GM15510 (cell line): ENCODE data around the gene PDE2A.

Source experiments
- POLR2A ChIP-seq: IDR thresholded peaks from 3 replicates; pipeline ENCODE4 v1.6.1; 2011; ENCODE audit warnings: borderline replicate concordance; ENCODE audit not compliant: insufficient read length; ENCODE audit errors: extremely low read depth

PDE2A gene

DNA sequence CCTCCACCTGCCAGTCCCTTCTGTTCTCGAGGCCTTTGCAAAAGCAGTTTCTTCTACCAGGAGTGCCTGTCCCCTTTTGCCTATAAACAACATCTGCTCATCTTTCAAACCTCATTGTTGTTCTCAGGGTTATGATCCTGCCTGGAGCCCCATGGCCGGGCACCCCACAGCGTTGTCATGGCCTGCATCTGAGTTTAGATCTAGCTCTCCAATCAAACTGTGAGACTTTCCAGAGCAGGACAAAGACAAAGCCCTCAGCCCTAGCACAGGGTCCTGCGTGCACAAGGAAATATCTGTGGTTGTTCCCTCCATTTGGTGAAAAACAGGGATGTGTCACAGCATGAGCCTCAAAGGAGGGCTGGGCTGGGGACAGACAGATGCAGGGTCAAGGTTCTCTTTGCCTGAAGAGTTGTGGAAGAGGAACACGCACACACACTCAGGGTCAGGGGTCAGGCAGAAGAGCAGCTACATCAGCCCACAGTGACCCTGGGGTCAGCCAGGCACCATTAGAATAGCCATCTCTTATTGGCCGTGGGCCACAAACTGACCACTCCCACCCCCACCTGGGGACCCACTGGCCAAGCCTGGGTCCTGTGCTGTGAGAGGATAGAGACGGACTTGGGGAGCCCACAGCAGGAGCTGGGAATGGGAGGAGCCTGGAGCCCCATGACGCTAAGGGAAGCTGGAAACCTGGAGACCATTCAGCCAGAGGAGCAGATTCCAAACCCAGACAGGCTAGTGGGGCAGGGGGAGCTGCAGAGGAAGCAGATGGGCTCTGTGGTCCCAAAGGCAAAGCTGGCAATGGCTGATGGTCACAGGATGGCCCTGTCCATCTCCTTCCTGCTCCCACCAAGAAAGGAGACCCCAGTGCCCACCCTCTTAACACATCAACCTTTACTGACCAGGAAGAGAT lies 99.4 kb downstream of the PDE2A start:
- no peak for TF ChIP-seq POLR2A

DNA sequence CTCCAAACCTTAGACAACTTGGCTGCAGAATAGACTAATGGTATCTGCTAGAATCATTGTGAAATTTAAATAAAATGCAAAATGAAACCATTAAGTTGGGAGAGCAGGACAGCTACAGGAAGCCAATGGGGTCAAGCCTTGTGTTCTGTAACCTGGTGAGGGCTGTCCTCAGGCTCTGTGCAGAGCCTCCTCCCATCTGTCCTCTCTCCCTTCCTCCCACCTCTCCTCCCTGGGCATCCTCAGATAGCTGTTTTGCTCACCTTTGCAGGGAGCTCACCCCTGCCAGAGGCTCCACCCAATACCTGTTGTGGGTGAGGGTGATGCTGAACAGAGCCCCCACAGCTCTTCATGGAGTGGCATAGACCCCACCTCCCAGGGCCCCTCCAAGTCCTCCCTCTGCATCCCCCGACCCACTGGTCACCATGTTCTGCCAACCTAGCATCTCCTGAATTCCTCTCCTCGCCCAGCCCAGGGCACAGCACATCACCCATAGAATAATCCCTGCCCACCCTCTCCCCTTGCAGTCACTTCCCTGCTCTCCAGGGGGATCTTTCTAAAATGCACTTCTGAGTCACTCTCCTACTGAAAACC lies 100.3 kb downstream of the PDE2A start:
- TF ChIP-seq POLR2A: no peak

DNA sequence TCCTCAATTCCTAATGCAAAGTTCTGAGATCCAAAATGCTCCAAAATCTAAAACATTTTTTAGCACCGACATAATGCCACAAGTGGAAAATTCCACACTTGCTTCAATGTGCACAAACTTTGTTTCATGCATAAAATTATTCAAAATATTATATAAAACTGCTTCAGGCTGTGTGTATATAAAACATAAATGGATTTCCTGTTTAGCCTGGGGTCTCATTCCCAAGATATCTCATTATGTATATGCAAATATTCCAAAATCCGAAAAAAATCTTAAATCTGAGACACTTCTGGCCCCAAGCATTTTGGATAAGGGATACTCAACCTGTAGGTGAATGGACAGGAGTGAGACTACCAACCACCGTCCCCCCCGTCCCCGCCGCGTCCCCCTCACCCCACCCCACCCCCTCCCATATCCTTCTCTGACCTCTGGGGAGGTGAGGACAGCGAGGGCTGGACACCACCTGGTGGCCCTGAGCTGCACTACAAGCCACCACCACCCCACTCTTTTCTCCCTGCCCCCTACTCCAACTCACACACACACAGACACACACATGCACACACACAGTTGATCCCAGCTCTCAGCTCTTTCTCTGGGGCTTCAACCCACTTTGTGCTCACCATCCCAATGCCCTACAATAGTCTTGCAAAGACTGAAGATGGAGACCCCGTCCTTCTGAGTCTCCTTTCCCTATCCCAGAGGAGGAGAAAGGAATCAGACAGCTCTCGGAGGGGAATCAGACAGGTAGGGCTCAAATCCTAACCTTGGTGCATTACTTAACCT lies 101.0 kb downstream of the PDE2A start:
- no peak for TF ChIP-seq POLR2A

- no peak for TF ChIP-seq POLR2A
These were observed 103.1 kb downstream of the PDE2A start for GRCh38 chr11:72570893-72571661.

- no peak for TF ChIP-seq POLR2A
These were observed 104.0 kb downstream of the PDE2A start for GRCh38 chr11:72569966-72570892.

DNA sequence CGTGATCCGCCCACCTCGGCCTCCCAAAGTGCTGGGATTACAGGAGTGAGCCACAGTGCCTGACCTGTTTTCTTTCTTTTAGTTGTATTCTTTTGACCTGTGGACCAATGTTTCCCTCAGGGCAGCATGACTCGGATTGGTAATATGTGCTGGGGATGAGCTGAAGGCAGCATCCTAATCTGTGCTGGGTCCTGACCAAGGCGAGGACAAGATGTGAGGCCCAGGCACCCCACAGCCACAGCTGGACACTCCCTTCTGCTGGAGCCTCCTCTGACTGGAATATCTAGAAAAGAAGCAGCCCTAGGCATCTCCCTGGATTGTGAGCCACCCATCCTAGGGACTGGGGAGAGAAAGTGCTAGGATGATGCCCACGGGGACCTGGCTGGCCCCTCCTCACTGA lies 105.4 kb downstream of the PDE2A start:
- no peak for TF ChIP-seq POLR2A

DNA sequence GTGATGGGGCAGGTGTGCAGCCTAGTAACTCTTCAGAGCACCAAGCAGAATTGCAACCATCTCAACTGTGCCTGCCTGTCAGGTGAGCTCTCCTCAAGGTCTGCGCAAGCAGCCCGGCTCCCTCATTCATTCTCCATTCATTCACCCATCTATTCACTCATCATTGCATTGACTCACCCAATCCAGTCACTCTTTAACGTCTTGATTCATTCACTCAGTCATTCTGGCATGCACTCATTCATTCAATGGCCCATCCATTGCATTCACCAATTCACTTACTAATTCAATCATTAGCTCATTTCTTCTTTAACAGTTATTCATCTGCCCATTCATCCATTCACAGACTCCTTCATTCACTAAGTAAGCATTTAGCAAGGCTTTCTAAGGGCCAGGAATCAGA lies 111.8 kb downstream of the PDE2A start:
- TF ChIP-seq POLR2A: no peak

DNA sequence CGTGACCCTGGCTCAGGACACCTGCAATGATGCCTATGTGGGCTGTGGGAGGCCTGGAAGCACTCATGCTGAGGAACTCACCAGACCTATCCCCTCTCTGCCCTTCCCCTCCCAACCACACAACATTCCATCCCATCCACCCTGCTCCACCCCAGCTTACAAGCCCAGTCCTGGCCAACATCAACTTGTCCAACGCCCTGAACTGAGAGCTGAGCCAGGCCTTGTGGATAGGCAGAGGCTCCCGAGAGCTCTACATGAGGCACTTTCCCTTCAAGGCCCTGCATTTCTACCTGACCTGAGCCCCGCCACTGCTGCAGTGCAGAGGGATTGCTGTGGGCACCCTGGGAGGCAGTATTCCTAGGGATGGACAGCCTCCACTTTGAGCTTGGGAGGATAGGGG lies 112.4 kb downstream of the PDE2A start:
- no peak for TF ChIP-seq POLR2A

DNA sequence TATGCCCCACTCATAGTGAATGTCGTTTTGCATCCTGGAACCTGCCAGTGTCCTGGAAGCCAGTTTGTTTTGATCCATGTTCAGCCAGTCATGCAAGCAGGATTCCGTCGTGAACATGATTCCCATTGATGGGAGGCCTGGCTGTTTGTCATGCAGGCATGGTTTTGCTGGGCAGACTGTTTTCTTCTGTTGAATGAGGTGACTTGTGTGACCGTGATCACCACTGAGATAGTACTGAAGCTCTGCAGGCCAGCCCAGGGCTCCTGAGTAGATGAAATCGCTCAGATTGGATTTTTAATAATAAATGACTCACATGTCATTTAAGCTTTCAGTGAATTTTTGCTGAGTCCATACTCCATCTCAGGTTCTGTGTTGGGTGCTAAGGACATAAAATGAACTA lies 117.8 kb downstream of the PDE2A start:
- TF ChIP-seq POLR2A: no peak

GRCh38 chr11:72553706-72554105 lies 120.5 kb downstream of the PDE2A start:
- TF ChIP-seq POLR2A: no peak

DNA sequence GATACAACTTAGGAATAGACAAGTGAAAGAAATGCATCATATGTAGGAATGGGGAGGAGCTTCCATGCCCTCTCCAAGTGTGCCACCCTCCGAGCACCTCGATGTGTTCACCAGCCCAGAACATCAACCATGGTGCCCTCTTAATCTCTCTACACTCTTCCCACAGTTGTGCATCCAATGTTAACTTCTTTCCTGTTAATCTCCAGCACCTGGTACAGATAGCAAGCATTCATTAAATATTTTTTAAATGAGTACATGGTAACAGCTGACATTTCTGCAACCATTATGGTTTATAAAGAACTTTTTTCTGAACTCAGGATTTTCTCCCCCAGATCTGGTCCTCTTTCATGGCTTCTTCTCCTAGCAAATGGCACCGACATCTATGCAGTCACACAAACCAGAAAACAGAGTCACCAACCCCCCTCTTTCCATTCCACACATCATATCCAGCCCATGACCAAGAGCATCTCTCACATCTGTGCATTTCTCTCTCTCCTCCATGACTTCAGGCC lies 121.8 kb downstream of the PDE2A start:
- TF ChIP-seq POLR2A: no peak

- TF ChIP-seq POLR2A: no peak
These were observed 122.7 kb downstream of the PDE2A start for GRCh38 chr11:72551571-72551970.

GRCh38 chr11:72548463-72548862 lies 125.8 kb downstream of the PDE2A start:
- no peak for TF ChIP-seq POLR2A
